SKM-1 treated with dmso at 0.1 percent for 144 hours (cell line): ENCODE results near the gene PLS3.

Experiments used
- DNase-seq: peaks from one replicate; lab custom pipeline; 2025; ENCODE audit not compliant: unreplicated experiment; lab: John Stamatoyannopoulos, UW

PLS3 gene

DNA sequence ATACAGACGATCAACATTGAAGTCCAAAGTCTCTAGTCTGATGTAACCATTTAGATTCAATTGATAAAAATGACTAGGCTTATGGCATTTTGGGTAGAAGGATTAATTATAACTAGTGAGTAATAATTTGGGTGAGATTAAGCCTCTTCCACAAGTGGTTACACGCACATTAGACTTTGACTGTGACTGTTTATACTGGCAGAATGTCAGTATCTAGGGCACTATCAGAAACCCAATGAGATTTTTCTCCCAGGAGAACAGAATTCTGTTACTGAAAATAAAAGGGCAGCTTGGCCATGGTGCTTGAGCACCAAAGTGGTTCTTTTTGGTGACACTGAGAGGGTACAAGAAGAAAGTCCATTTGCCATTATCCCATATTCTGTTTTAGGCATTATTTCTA lies 3.3 kb downstream of the PLS3 start:
- no peak for DNase-seq

- DNase-seq, result no peak
Measured at GRCh38 chrX:115565888-115566287, 4.9 kb downstream of the PLS3 start.

DNA sequence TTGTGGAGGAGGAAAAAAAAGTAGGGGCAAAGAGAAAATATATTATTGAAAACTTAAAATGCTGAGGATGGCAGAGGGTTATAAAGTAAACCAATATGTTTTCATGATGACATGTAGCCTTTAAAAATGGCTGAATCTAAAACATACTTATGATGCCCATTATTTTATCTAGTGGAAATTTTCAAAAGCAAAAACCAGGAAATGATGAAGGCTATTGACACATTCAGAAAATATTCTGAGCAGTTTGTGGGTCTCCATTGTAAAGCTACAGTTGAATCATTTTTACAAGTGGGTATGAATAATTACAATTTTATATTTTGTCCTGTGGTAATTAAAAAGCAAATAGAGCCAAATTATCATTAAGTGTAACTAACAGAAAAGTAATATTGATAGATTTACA lies 10.7 kb downstream of the PLS3 start:
- DNase-seq, result no peak

GRCh38 chrX:115573185-115573584 lies 12.2 kb downstream of the PLS3 start:
- no peak for DNase-seq

DNA sequence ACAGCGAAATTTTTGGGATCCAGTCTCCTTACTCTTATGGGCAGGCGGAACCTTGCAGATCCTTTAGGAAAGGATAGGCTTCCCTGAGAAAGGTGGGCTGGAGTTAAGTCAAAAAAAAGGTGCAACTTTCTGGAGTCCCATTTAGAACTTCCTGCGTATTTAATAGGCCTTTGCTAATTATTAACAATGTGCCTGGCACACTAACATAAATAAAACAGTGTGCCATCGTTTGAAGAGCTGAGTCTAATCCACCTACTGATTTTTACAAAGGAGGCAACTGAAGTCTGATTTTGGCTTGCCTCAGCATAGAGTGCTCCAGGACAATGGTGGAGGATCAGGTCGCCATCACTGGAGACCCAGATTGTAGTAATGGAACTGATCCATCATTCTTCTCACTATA lies 15.7 kb downstream of the PLS3 start:
- no peak for DNase-seq

DNA sequence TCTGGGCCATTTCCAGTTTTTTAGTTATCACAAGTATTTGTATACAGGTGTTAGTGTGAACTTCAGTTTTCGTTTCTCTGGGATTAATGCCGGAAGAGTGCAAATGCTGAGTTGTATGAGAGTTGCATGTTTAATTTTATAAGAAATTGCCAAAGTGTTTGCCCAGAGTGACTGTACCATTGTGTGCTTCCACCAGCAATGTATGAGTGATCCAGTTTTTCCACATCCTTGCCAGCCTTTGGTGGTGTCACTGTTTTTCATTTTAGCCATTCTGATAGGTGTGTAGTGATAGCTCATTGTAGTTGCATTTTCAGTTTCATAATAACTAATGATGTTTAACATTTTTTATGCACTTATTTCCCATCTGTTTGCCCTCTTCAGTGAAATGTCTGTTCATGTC lies 18.4 kb downstream of the PLS3 start:
- DNase-seq, result no peak

- DNase-seq, result no peak
Measured at GRCh38 chrX:115579786-115580294, 18.9 kb downstream of the PLS3 start.

DNA sequence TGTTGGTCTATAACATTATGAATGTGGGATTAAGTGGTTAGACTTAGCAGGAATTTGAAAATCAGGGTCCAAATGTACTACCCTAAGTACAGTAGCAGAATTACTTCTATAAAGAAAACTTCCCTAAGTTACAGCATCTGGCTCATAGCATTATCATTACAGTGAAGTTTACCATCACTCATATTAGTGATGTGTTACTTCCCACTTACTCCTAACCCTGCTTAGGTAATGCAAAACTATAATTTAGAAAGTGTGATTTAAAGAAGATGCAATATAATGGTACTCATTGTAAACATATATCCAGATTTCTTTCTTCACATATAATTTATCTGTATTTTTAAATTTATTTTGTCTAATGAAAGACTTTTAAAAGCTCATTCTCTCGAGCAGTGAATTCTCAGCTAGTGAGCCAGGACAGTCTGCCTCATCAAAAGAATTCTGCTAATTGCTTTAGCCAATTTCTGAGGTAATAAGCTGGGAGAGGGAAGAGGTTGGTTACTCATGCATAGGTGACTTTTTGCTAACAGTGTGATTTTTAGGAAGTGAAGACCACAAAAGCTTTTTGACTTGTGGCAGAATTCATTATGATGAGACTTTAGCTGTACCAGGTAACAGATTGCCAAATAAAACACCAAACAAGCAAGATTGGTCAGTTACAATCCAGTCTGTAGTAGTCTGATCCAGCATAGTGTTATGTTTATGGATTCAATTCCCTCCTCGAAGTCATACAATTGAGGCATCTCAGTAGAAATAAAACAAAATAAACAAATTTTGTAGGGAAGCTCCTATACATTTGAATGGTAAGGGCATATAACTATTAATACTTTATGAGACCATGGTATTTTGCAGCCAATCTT lies 21.0 kb downstream of the PLS3 start:
- no peak for DNase-seq

- no peak for DNase-seq
Measured at GRCh38 chrX:115582616-115583495, 21.9 kb downstream of the PLS3 start.

- DNase-seq, result no peak
Measured at GRCh38 chrX:115583496-115584004, 22.6 kb downstream of the PLS3 start.

DNA sequence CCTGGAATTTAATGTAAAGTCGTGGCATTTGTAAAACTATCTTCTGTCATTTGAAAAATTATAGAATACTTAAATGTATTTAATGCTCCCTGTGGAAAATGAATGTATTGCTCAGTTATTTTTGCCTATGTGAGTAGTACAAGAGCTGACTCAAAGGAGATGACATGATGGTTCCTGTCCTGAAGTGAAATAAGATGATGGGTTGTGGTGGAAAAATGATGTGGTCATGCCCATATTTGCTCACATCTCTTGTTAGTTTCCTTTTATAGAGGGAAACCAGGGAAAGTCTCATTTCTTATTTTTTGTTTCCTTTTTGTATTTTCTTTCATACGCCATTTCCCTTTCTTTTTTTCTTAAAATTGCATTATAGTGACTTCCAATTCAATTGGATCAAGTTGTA lies 23.7 kb downstream of the PLS3 start:
- DNase-seq, result no peak

DNA sequence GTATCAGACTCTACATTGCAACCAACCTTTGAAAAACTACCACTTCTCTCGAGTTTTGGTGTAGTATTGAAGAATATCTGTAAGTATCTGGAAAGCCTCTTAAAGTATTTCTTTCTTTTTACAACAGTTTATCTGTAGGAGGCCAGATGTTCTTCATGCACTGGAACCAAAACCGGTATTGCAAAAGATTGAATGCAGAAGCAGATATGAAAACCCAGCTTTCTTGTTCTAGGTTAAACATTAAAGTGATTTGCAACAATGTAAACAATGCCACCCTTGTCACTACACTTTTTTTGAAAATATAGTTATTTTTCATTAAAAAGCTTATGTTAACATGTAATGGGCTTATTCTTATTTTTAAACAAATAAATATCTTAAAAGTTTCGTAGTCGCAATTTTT lies 27.2 kb downstream of the PLS3 start:
- DNase-seq, result no peak

- no peak for DNase-seq
Measured at GRCh38 chrX:115589419-115589818, 28.4 kb downstream of the PLS3 start.

GRCh38 chrX:115591420-115591819 lies 30.4 kb downstream of the PLS3 start:
- no peak for DNase-seq

GRCh38 chrX:115591856-115592842 lies 31.2 kb downstream of the PLS3 start:
- no peak for DNase-seq

DNA sequence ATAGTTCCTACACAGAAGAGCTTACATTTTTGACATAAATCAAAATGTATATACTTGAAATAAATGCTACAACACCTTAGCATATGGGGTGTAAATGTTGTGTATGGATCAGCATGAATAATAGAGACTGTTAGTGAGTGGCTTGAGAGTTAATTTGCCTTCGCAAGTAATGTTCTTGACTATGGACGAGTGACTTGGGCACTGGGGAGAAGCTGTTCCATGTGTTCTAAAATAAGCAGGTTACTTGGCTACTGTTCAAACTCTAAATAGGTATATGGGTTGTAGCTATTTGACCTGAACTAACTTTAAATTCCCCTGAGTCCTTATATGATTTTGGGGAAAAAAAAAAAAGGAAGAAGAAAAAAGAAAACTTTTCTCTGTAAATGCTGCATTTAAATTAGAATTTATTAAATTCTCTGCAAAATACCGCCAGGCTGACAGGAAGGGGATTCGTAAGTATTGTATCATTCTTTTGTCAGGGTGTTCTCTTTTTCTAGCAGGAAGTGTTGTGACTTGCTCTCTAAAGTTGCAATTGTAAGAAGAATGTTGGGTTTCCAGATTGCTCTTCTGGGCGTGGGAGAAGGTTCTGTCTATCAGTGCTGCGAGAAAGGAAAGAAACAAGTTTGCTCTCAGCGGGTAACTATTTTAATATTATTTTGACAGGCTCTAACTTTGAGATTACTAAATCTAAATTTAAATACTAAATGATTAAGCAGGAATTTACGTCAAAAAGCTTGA lies 32.2 kb downstream of the PLS3 start:
- DNase-seq, result peak; percentile 1

DNA sequence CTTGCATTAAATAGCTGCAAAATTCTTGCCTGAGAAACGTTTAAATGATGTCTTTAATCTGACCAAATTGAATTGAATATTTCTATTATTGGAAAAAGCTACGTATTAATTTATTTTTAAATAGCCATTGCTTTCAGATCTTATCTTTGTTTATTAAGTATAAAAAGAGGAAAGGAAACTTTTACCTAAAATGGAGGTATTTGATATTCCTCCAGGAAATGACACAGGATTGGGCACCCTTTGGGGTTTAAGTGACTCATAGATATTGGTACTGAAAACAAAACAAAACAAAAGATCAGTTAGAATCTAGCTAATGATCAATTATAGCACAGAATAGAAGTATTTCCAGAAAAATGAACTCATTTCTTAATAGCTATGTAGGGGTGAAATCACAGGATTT lies 34.1 kb downstream of the PLS3 start:
- DNase-seq, result no peak

DNA sequence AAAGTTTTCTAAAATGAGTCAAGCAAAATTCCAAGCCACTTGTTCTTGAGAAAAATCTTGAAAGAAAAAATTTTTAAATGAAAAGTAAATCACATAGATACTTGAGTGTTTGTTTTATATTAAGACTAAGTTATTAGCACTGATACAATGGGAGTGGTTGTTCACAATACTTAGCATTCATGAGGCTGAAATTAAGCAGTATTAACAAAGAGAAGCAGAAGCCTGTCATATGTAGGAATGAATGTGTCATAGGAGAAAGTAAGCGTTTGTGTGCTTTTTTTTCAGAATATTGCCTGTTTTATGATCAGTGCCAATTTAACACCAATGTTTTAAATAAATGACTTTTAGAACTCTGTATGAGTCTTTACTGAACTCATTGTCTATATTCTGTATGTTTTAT lies 37.6 kb downstream of the PLS3 start:
- no peak for DNase-seq

GRCh38 chrX:115602308-115602707 lies 41.3 kb downstream of the PLS3 start:
- no peak for DNase-seq
